Activated T-helper 9 cell treated with anti-CD3 and anti-CD28 coated beads, Interleukin-2, amount 50 U/mL, for 16 hours (primary cell): ENCODE measurements around the gene PTGS2.
"Not testable (repeated sequence)": the region's sequence is repeated elsewhere in the genome, so short reads cannot be mapped to it uniquely, and the experiment has no call there.

Experiments
- DNase-seq: peaks from one replicate; pipeline ENCODE4 v3.0.0-alpha.2; 2020; ENCODE audit warnings: low read depth

PTGS2 gene

GRCh38 chr1:186670297-186671135, 9.7 kb downstream of the PTGS2 start:
- no peak for DNase-seq

GRCh38 chr1:186669784-186670183, 10.4 kb downstream of the PTGS2 start:
- DNase-seq, result not testable (repeated sequence)

GRCh38 chr1:186664217-186664616, 16.0 kb downstream of the PTGS2 start:
- not testable (repeated sequence) for DNase-seq

- no peak for DNase-seq
Observed at GRCh38 chr1:186662752-186663151, 17.5 kb downstream of the PTGS2 start.

GRCh38 chr1:186659890-186660341, 20.3 kb downstream of the PTGS2 start:
- no peak for DNase-seq

GRCh38 chr1:186658999-186659398, 21.2 kb downstream of the PTGS2 start:
- DNase-seq, result no peak

- DNase-seq, result no peak
Observed at GRCh38 chr1:186657481-186657880, 22.7 kb downstream of the PTGS2 start.

- DNase-seq, result no peak
Observed at GRCh38 chr1:186655876-186656275, 24.3 kb downstream of the PTGS2 start.

- no peak for DNase-seq
Observed at GRCh38 chr1:186654741-186655140, 25.5 kb downstream of the PTGS2 start.

GRCh38 chr1:186653312-186653711, 26.9 kb downstream of the PTGS2 start:
- no peak for DNase-seq

GRCh38 chr1:186648613-186649012, 31.6 kb downstream of the PTGS2 start:
- DNase-seq, result no peak

GRCh38 chr1:186647985-186648384, 32.2 kb downstream of the PTGS2 start:
- DNase-seq, result not testable (repeated sequence)

GRCh38 chr1:186643614-186644013, 36.6 kb downstream of the PTGS2 start:
- DNase-seq, result no peak

GRCh38 chr1:186637567-186637966, 42.7 kb downstream of the PTGS2 start:
- DNase-seq, result not testable (repeated sequence)

- no peak for DNase-seq
Observed at GRCh38 chr1:186636786-186637185, 43.4 kb downstream of the PTGS2 start.

GRCh38 chr1:186634511-186634910, 45.7 kb downstream of the PTGS2 start:
- DNase-seq, result no peak

- DNase-seq, result no peak
Observed at GRCh38 chr1:186633116-186633515, 47.1 kb downstream of the PTGS2 start.

- DNase-seq, result no peak
Observed at GRCh38 chr1:186629341-186629740, 50.9 kb downstream of the PTGS2 start.

GRCh38 chr1:186628910-186629309, 51.3 kb downstream of the PTGS2 start:
- DNase-seq, result no peak

GRCh38 chr1:186627019-186627418, 53.2 kb downstream of the PTGS2 start:
- DNase-seq, result no peak

- DNase-seq, result no peak
Observed at GRCh38 chr1:186626356-186626932, 53.8 kb downstream of the PTGS2 start.

- no peak for DNase-seq
Observed at GRCh38 chr1:186623551-186623950, 56.7 kb downstream of the PTGS2 start.
